Esophagus (tissue), 2 donors: ENCODE results near the gene MYOF. TPM values are rescaled to one million over a fixed set of nuclear protein-coding genes. Genes with fewer than 3 reads are reported as not detected.

Source experiments
- H3K27ac ChIP-seq, 2 donors: one replicate each; pipeline ENCODE4 v1.5.1; 2013; ENCODE audit warnings: low read depth in 2 of 2, mild to moderate bottlenecking in 2 of 2, inconsistent platforms in 1 of 2, low read length in 1 of 2, moderate library complexity in 1 of 2
- H3K27me3 ChIP-seq, 2 donors: one replicate each; pipeline ENCODE4 v1.6.1; 2013; ENCODE audit warnings: low read length in 2 of 2, control low read depth in 1 of 2, mild to moderate bottlenecking in 1 of 2; ENCODE audit not compliant: insufficient read depth in 2 of 2, control insufficient read depth in 1 of 2
- H3K36me3 ChIP-seq, 2 donors: one replicate each; pipeline ENCODE4 v1.6.1; 2013; ENCODE audit warnings: low read length in 1 of 2; ENCODE audit not compliant: control insufficient read depth in 2 of 2, insufficient read depth in 2 of 2
- H3K4me1 ChIP-seq, 2 donors: one replicate each; pipeline ENCODE4 v1.6.1; 2013; ENCODE audit warnings: low read length in 1 of 2; ENCODE audit not compliant: control insufficient read depth in 2 of 2, insufficient read depth in 2 of 2
- H3K4me3 ChIP-seq, 2 donors: one replicate each; pipeline ENCODE4 v1.5.1; 2013; ENCODE audit warnings: low read length in 2 of 2, mild to moderate bottlenecking in 2 of 2, low read depth in 1 of 2, moderate library complexity in 1 of 2
- H3K9me3 ChIP-seq, 2 donors: one replicate each; pipeline ENCODE4 v1.6.1; 2013; ENCODE audit warnings: mild to moderate bottlenecking in 2 of 2, low read depth in 1 of 2, low read length in 1 of 2, moderate library complexity in 1 of 2; ENCODE audit not compliant: control insufficient read depth in 2 of 2, insufficient read depth in 1 of 2
- WGBS, 2 donors: extraction: QIAGEN DNeasy Blood & Tissue Kit; methylation state at CpG; one replicate each; pipeline ENCODE4 v1.1.7; 2013; 5-methylcytosine and 5-hydroxymethylcytosine counted together
- polyA plus RNA-seq, 2 donors: library from polyadenylated mRNA; stranded (reverse); fragments of 200-250 nt; gene quantifications; one replicate each; pipeline ENCODE4 v1.2.3, GENCODE V29; 2013
- donor health status: healthy with polysubstance abuse.
- donor health status: Bipolar disorder and iron deficiency.

Gene MYOF
- polyA plus RNA-seq, 2 donors, result 30.2 to 32.1 TPM

DNA sequence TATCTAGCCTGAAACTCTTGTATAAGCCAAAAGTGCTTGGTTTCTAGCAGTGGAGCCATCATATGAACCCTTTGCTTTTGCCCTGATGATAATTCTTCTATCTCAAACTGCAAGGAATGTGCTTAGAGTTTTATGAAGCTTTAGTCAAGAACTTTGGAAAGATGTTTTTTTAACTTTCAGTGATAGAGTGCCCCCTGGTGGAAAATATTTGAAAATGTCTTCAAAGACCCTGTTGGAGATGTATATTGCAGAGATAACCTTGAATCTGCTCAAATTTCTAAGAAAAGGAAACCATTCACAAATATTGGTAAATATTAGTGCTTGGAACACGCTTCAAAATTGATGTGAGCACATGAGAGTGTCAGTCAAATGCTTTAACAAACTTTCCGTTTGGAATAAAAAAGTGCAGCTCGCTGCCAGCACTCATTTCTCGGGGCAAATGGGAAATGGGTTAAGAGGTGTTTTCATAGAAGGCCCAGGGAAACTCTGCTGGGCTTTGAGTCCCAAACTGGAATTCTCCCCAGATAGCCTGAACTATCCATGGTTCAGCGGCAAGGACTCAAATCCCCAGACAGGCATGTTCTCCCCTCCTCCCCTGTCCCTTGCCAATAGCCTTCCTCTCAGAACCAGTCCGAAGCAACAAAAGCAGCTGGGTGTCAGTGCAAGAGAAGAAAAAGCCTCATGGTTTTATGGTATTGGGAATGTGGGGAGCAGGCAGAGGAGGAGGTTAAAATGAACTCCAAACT lies 129.3 kb downstream of the MYOF start:
- no peak overlapping the region for H3K27ac ChIP-seq
- H3K4me3 ChIP-seq, result no peak overlapping the region
- no peaks in the 10 kb centered on the region for H3K27me3 ChIP-seq
- no peaks in the 10 kb centered on the region for H3K4me1 ChIP-seq
- peaks cover 14 to 22% of the 10 kb centered on the region in 2 donors for H3K36me3 ChIP-seq
- 58% methylated on average over 6 of the region's 6 CpGs for WGBS, 2 donors
- no peaks in the 10 kb centered on the region for H3K9me3 ChIP-seq

DNA sequence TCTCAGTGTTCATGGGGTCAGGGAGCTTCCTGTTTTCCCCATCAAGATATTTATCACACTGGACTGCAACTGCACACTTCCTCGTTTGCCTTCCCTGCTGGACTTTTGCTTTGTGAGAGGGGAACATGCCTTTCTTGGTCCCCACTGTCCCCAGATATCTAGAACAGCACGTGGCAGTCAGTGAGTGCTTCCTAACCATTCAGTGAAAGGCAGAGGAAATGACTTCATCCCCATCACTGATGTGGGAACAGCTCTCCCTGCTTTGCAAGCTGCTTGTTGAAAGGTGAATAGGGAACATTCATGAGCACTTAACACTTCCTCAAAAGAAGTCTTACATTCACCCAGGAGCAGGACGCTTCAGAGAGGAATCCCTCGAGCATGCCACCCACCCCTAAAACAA lies 135.4 kb downstream of the MYOF start:
- Histone ChIP-seq H3K27ac (no peak overlapping the region), H3K36me3 (peaks cover 23 to 28% of the 10 kb centered on the region in 2 donors), H3K4me3 (no peak overlapping the region), H3K4me1 (no peaks in the 10 kb centered on the region), H3K27me3 (no peaks in the 10 kb centered on the region), H3K9me3 (no peaks in the 10 kb centered on the region)
- WGBS, 2 donors, result 46 to 57% methylated on average over 4 of the region's 4 CpGs

DNA sequence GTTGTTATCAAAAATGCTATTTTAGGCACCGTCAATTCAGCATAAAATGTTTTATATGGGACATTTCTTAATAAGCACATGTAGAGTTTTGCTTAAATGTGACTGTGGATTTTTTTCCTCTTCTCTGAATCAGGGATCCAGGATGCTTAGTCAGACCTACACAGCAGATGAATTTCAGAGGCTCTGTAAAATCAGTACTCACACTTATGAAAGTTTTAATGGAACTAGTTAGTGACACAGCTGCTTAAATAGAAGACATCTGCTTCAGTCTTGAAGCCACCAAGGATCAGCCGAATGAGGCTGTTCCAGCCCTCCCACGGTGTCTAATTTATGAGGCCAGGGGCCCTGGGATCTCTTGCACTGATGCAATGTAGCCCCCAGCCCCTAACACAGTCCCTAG lies 136.0 kb downstream of the MYOF start:
- WGBS, 2 donors, result 63 to 74% methylated on average over 3 of the region's 3 CpGs
- H3K4me1 ChIP-seq, result no peaks in the 10 kb centered on the region
- H3K36me3 ChIP-seq, result peaks cover 21 to 25% of the 10 kb centered on the region in 2 donors
- no peak overlapping the region for H3K27ac ChIP-seq
- H3K27me3 ChIP-seq, result no peaks in the 10 kb centered on the region
- no peaks in the 10 kb centered on the region for H3K9me3 ChIP-seq
- no peak overlapping the region for H3K4me3 ChIP-seq

DNA sequence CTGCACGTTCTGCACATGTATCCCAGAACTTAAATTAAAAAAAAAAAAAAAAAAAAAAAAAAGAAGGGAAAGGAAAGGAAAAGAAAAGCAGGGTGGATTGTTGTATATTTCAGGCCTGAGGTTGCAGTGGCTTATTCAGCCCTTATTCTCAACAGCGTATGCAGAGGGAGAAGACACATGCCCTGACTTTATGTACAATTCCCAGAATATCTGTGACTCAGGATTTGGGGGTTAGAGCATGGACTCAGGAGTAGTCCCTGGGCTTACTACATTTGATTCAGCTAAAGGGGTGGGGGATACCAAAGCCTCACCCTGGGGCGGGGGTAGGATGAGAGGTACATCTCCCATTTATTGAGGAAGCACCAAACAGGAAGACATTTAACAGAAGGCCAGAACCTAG lies 137.4 kb downstream of the MYOF start:
- H3K36me3 ChIP-seq, result peaks cover 14 to 20% of the 10 kb centered on the region in 2 donors
- no peaks in the 10 kb centered on the region for H3K27me3 ChIP-seq
- H3K4me1 ChIP-seq, result no peaks in the 10 kb centered on the region
- H3K27ac ChIP-seq, result no peak overlapping the region
- no peak overlapping the region for H3K4me3 ChIP-seq
- 86 to 88% methylated on average over 3 of the region's 3 CpGs for WGBS, 2 donors
- no peaks in the 10 kb centered on the region for H3K9me3 ChIP-seq

DNA sequence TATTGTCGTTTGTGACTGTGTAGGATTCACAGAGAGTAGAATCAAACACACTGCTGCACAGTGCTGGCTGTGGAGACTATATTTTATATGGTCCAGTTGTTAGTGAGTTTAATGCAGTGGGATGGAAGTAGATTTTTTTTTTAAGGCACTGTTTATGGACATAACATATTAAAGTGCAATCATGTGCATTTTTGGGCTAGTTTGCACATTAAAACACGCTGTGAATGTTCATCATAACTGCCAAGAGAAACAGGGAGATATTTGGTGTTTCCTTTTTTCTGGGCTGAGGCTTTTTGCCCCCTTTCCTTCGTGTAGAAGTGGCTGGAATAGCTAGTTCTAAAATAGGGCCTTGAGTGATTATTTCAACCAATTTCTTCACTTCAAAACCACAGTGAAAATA lies 139.2 kb downstream of the MYOF start:
- WGBS, 2 donors, result 65 to 68% methylated on average over 3 of the region's 3 CpGs
- H3K9me3 ChIP-seq, result no peaks in the 10 kb centered on the region
- peaks cover 9 to 16% of the 10 kb centered on the region in 2 donors for H3K36me3 ChIP-seq
- H3K4me1 ChIP-seq, result no peaks in the 10 kb centered on the region
- H3K27me3 ChIP-seq, result no peaks in the 10 kb centered on the region
- no peak overlapping the region for H3K4me3 ChIP-seq
- no peak overlapping the region for H3K27ac ChIP-seq

DNA sequence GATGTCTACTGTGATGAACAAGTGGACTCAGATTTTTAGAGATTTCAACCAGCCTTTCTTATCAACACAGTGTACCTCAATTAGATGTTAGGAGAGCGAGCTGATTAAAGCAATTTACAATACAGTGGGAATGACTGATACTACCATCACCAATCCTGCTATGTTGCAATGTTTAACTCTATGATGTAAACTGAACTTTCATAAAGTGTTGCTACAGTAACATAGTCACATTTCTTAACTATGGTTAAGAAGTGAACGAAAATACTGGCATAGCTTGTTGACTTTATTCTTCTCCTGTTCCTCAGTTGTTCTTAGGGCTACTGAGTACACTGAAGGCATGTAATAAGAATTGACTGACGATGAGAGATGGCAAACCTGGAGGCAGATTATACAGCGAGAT lies 139.8 kb downstream of the MYOF start:
- Histone ChIP-seq H3K9me3 (no peaks in the 10 kb centered on the region), H3K27ac (no peak overlapping the region), H3K27me3 (no peaks in the 10 kb centered on the region), H3K4me1 (no peaks in the 10 kb centered on the region), H3K4me3 (no peak overlapping the region), H3K36me3 (peaks cover 7 to 21% of the 10 kb centered on the region in 2 donors)
- WGBS, 2 donors, result 87 to 88% methylated on average over 4 of the region's 4 CpGs

DNA sequence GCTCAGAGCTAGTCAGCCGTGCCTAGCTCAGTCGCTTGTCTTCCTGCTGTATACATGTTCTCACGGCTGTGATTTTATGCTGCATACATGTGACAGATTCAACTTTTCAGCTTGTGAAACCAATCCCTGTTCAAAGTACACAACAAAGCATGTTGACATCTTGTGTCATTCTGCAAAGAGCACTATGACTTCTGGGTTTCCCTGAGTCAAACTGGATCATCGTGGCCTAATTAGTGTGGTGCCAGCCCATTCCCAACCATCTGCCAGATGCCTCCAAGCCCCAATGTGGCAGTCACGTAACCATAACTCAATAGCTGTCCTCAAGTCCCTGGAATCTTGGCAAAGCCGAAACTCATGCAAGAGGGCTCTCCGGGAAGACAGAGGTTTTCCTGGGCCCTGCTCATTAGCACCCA lies 144.8 kb downstream of the MYOF start:
- Histone ChIP-seq H3K27me3 (no peaks in the 10 kb centered on the region), H3K4me3 (no peak overlapping the region), H3K27ac (no peak overlapping the region), H3K4me1 (peaks cover 0 to 6% of the 10 kb centered on the region in 2 donors), H3K9me3 (no peaks in the 10 kb centered on the region), H3K36me3 (peaks cover 5 to 12% of the 10 kb centered on the region in 2 donors)
- 84 to 87% methylated on average over 7 of the region's 7 CpGs for WGBS, 2 donors

DNA sequence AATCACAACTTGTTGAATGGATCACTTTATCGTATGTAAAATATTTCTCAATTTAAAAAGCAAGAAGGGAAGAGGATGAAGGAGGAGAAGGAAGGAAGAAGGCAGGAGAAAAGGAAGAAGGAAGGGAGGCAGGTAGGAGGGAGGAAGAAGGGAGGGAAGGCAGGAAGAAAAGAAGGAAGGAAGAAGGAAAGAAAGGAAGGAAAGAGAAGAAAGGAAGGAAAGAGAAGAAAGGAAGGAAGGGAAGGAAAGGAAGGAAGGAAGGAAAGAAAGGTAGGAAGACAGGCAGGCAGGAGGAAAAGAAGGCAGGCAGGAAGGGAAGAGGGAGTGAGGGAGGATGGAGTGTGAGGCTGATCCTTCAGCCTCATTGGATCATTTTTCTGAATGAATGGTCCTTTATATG lies 145.5 kb downstream of the MYOF start:
- Histone ChIP-seq H3K9me3 (no peaks in the 10 kb centered on the region), H3K27me3 (no peaks in the 10 kb centered on the region), H3K4me1 (peaks cover 0 to 6% of the 10 kb centered on the region in 2 donors), H3K27ac (no peak overlapping the region), H3K4me3 (no peak overlapping the region), H3K36me3 (peaks cover 5 to 6% of the 10 kb centered on the region in 2 donors)
- WGBS, 2 donors, result 97 to 98% methylated on average over 1 of the region's 1 CpG

DNA sequence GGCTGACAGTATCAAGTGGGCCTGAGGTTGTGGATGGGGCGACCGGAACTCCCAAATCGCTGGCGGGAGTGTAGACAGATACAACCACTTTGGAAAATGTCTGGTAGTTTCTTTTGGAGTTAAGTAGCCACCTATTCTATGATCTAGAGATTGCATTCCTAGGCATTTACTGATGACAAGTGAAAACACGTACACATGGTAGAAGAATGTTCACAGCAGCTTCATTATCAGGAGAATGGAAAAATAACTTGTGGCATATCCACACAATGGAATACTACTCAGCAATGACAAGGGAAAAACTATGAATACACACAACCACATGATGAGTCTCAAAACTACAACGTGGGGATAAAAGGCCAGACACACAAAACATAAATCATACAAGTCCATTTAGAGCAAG lies 146.0 kb downstream of the MYOF start:
- Histone ChIP-seq H3K4me3 (no peak overlapping the region), H3K27me3 (no peaks in the 10 kb centered on the region), H3K9me3 (no peaks in the 10 kb centered on the region), H3K27ac (no peak overlapping the region), H3K36me3 (peaks cover 6% of the 10 kb centered on the region in 2 donors), H3K4me1 (peaks cover 2 to 6% of the 10 kb centered on the region in 2 donors)
- WGBS, 2 donors, result 89 to 91% methylated on average over 6 of the region's 6 CpGs

DNA sequence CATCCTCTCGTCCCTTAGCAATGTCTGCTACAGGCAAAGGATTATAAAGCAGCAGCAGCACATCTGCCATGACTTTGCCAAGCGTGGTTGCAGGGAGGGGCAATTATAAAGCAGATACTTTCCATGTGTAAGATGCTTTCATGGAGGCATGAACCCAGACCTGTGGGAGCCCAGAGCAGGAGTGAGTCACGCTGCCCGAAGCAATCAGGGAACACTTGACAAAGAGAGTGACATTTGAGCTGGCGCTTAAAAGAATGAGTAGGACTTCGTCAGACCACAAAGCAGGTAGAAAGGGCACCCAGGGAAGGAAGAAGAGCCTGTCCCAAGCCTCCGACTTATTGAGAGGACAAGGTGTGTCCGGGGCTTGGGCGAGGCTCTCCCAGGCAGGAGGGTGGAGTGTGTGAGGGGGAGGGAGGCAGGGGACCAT lies 147.2 kb downstream of the MYOF start:
- Histone ChIP-seq H3K27me3 (no peaks in the 10 kb centered on the region), H3K36me3 (peaks cover 10 to 13% of the 10 kb centered on the region in 2 donors), H3K4me3 (no peak overlapping the region), H3K4me1 (peaks cover 2 to 6% of the 10 kb centered on the region in 2 donors), H3K9me3 (no peaks in the 10 kb centered on the region), H3K27ac (peak overlapping the region; percentile 79 to 89)
- 51 to 63% methylated on average over 9 of the region's 9 CpGs for WGBS, 2 donors
